CD4-positive, CD25-positive, alpha-beta regulatory T cell (primary cell): ENCODE results near the gene MAPK8IP3. TPM values are rescaled to one million over a fixed set of nuclear protein-coding genes. Genes with fewer than 3 reads are reported as not detected.

ENCODE experiments used
- ATAC-seq, 2 donors: fragments of 150-1000 bp; cut with Tn5 transposase; one replicate each; pipeline ENCODE4 v1.10.0; 2021; ENCODE audit warnings: low read depth in 2 of 2, moderate number of reproducible peaks in 2 of 2, moderate library complexity in 1 of 2
- DNase-seq, 3 donors: peaks; one replicate each; pipeline versions ENCODE4 v3.0.0 to v3.0.0-alpha.2; 2012 to 2022; ENCODE audit warnings: mixed read lengths in 1 of 3
- H3K27ac ChIP-seq: one replicate; pipeline ENCODE4 v1.7.0; 2013; ENCODE audit warnings: mild to moderate bottlenecking, low read length; ENCODE audit not compliant: insufficient read depth, poor library complexity, severe bottlenecking
- H3K27me3 ChIP-seq: one replicate; pipeline ENCODE4 v1.7.0; 2013; ENCODE audit warnings: low read length; ENCODE audit not compliant: control insufficient read depth, insufficient read depth
- H3K36me3 ChIP-seq: one replicate; pipeline ENCODE4 v1.7.0; 2013; ENCODE audit warnings: mild to moderate bottlenecking, low read length, moderate library complexity; ENCODE audit not compliant: control insufficient read depth, insufficient read depth
- H3K4me1 ChIP-seq: 2 replicates; pipeline ENCODE4 v1.7.0; 2013; ENCODE audit warnings: mild to moderate bottlenecking, low read length; ENCODE audit not compliant: insufficient read depth, control insufficient read depth, poor library complexity, severe bottlenecking
- H3K4me3 ChIP-seq: one replicate; pipeline ENCODE4 v1.7.0; 2013; ENCODE audit warnings: low read depth, mild to moderate bottlenecking, low read length, moderate library complexity
- H3K9me3 ChIP-seq, 2 experiments: 1 replicate in 1 of 2; 2 replicates in 1 of 2; pipeline ENCODE4 v1.7.0; 2013; ENCODE audit warnings: low read length in 2 of 2, mild to moderate bottlenecking in 1 of 2, moderate library complexity in 1 of 2; ENCODE audit not compliant: control insufficient read depth in 2 of 2
- H3K27ac Mint-ChIP-seq, 3 donors: one replicate each; pipeline ENCODE4 v1.8.0; 2020 to 2022; ENCODE audit warnings: mild to moderate bottlenecking in 3 of 3, mixed read lengths in 3 of 3, moderate library complexity in 2 of 3
- H3K27me3 Mint-ChIP-seq: one replicate; pipeline ENCODE4 v1.8.0; 2022; ENCODE audit warnings: mild to moderate bottlenecking, mixed read lengths
- H3K36me3 Mint-ChIP-seq: one replicate; pipeline ENCODE4 v1.8.0; 2020; ENCODE audit warnings: mixed read lengths
- H3K4me1 Mint-ChIP-seq, 4 donors: one replicate each; pipeline ENCODE4 v1.8.0; 2020 to 2022; ENCODE audit warnings: mixed read lengths in 4 of 4, mild to moderate bottlenecking in 1 of 4
- H3K4me3 Mint-ChIP-seq, 4 donors: one replicate each; pipeline ENCODE4 v1.8.0; 2020 to 2022; ENCODE audit warnings: mild to moderate bottlenecking in 4 of 4, mixed read lengths in 4 of 4, moderate library complexity in 3 of 4
- H3K9me3 Mint-ChIP-seq, 7 donors: one replicate each; pipeline ENCODE4 v1.8.0; 2020 to 2022; ENCODE audit warnings: mixed read lengths in 7 of 7, mild to moderate bottlenecking in 3 of 7, moderate library complexity in 2 of 7
- polyA plus RNA-seq, 4 donors: library from polyadenylated mRNA; unstranded; fragments of 300-500 nt; fragmentation: Illumina TruSeq; gene quantifications; one replicate each; pipeline ENCODE4 v1.2.3, GENCODE V29; 2021
- total RNA-seq: library from RNA; stranded (reverse); gene quantifications from one replicate; pipeline ENCODE4 v1.2.3, GENCODE V29; 2022

MAPK8IP3 gene
- total and polyA plus RNA-seq, 5 donors from 2014 or later, result 0.79 to 222 (median 1.4) TPM

GRCh38 chr16:1767116-1767994, 61.4 kb downstream of the MAPK8IP3 start:
- Histone ChIP-seq H3K36me3 (peaks cover 16% of the 10 kb centered on the region), H3K9me3 (no peaks in the 10 kb centered on the region), H3K27ac (no peak overlapping the region), H3K4me1 (peaks cover 22% of the 10 kb centered on the region), H3K4me3 (no peak overlapping the region), H3K27me3 (no peaks in the 10 kb centered on the region)
- H3K36me3 Mint-ChIP-seq, result peaks cover 3% of the 10 kb centered on the region
- H3K9me3 Mint-ChIP-seq, result no peaks in the 10 kb centered on the region
- H3K4me3 Mint-ChIP-seq, result peak overlapping the region in 1 of 4 donors; percentile 27
- no peak for DNase-seq
- H3K4me1 Mint-ChIP-seq, result peaks cover 0 to 10% (median 1%) of the 10 kb centered on the region in 4 donors
- no peaks in the 10 kb centered on the region for H3K27me3 Mint-ChIP-seq
- H3K27ac Mint-ChIP-seq, result no peak overlapping the region
- no peak for ATAC-seq

GRCh38 chr16:1768061-1768766, 62.2 kb downstream of the MAPK8IP3 start:
- peaks cover 16% of the 10 kb centered on the region for H3K36me3 ChIP-seq
- DNase-seq, result no peak
- Mint-ChIP-seq H3K36me3 (peaks cover 3% of the 10 kb centered on the region), H3K27ac (no peak overlapping the region), H3K4me1 (peaks cover 0 to 11% (median 1%) of the 10 kb centered on the region in 4 donors), H3K27me3 (no peaks in the 10 kb centered on the region), H3K4me3 (peak overlapping the region in 1 of 4 donors; percentile 31), H3K9me3 (no peaks in the 10 kb centered on the region)
- no peaks in the 10 kb centered on the region for H3K27me3 ChIP-seq
- no peak overlapping the region for H3K4me3 ChIP-seq
- no peak overlapping the region for H3K27ac ChIP-seq
- no peak for ATAC-seq
- H3K9me3 ChIP-seq, result no peaks in the 10 kb centered on the region
- H3K4me1 ChIP-seq, result peaks cover 25% of the 10 kb centered on the region

DNA sequence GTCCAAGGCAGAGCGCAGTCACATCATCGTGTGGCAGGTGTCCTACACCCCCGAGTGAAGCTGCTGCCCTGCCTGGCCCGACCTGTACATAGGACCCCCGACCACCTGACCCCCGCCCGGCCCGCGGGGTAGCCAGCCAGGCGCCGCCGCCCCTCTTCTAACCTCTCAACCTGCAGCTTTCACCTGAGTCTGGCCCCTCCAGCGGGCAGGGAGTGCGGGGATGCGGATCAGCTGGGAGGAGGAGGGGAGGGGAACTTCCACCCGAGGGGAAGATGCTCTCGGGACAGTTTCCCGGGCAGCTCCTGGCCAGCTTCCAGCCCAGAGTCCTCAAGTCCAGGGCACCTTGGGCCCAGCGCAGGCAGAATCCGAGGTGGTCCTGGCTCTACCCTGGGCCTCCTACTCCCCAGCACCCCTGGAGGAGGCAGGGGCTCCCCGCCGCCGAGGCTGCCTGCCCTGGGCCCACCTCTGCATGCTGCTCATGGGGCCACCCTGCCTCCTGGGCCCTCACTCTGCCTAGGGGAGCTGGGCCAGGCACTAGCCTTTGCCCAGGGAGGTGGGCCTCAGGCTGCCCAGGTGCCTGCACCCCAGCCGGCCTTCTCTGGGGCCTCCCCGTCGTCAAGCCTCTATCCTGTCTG, 62.9 kb downstream of the MAPK8IP3 start:
- H3K4me1 Mint-ChIP-seq, result peaks cover 0 to 13% (median 1%) of the 10 kb centered on the region in 4 donors
- DNase-seq (no peak), ATAC-seq (no peak)
- H3K27me3 ChIP-seq, result no peaks in the 10 kb centered on the region
- no peak overlapping the region for H3K4me3 ChIP-seq
- peak overlapping the region in 1 of 4 donors; percentile 39 for H3K4me3 Mint-ChIP-seq
- H3K27ac Mint-ChIP-seq, result no peak overlapping the region
- H3K9me3 ChIP-seq, result no peaks in the 10 kb centered on the region
- peaks cover 30% of the 10 kb centered on the region for H3K4me1 ChIP-seq
- no peak overlapping the region for H3K27ac ChIP-seq
- no peaks in the 10 kb centered on the region for H3K27me3 Mint-ChIP-seq
- H3K36me3 ChIP-seq, result peaks cover 16% of the 10 kb centered on the region
- no peaks in the 10 kb centered on the region for H3K9me3 Mint-ChIP-seq
- peaks cover 3% of the 10 kb centered on the region for H3K36me3 Mint-ChIP-seq

GRCh38 chr16:1769402-1770300, 63.7 kb downstream of the MAPK8IP3 start:
- Histone ChIP-seq H3K4me3 (no peak overlapping the region), H3K27ac (peak overlapping the region; percentile 69), H3K9me3 (no peaks in the 10 kb centered on the region), H3K4me1 (peaks cover 38% of the 10 kb centered on the region), H3K27me3 (no peaks in the 10 kb centered on the region), H3K36me3 (peaks cover 11% of the 10 kb centered on the region)
- ATAC-seq (no peak), DNase-seq (no peak)
- Mint-ChIP-seq H3K9me3 (no peaks in the 10 kb centered on the region), H3K4me3 (peak overlapping the region; percentile 77 to 86 (median 85)), H3K27ac (peak overlapping the region in 1 of 3 donors; percentile 52), H3K27me3 (no peaks in the 10 kb centered on the region), H3K4me1 (peaks cover 0 to 15% (median 1%) of the 10 kb centered on the region in 4 donors), H3K36me3 (peaks cover 3% of the 10 kb centered on the region)

DNA sequence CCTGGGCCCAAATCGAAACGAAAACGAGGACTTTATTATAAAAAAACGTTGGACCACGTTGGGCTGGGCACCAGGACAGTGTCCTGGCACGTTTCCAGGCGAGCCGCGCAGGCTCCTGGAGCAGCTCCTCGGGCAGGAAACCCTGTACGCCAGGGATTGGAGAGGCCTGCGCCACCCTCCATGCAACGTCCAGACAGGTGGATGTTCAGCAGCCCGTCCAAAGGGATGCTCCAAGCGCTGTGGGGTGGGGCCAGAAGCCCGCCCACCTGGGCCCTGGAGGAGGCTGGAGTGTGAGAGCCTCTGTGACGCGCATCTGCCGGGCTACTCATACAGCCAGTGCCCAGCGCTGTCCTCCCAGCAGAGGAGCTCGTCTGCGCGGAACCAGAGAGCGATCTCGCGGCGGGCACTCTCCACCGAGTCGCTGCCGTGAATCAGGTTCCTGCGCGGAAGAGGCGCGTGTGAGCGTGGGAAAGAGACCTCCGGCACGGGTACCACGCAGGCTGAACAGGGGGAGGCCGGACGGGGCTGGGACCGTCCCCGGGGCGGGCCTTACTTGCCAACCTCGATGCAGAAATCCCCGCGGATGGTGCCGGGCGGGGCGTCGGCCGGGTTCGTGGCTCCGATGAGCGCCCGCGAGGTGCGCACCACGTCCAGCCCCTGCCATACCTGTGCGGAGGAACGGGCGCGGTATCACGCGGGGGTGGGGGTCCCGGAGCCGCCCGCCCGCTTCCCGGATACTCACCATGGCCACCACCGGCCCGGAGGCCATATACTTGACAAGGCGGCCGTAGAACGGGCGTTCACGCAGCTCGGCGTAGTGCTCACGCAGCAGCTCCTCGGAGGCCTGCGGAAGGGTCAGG, 64.6 kb downstream of the MAPK8IP3 start:
- peak overlapping the region in 2 of 3 donors; percentile 52 to 71 for H3K27ac Mint-ChIP-seq
- H3K27ac ChIP-seq, result peak overlapping the region; percentile 69
- peaks cover 3% of the 10 kb centered on the region for H3K36me3 Mint-ChIP-seq
- peaks cover 46% of the 10 kb centered on the region for H3K4me1 ChIP-seq
- DNase-seq, result peak; percentile 20 to 32 (median 31)
- no peaks in the 10 kb centered on the region for H3K9me3 ChIP-seq
- H3K27me3 Mint-ChIP-seq, result no peaks in the 10 kb centered on the region
- H3K4me3 Mint-ChIP-seq, result peak overlapping the region; percentile 85 to 89 (median 86)
- H3K27me3 ChIP-seq, result no peaks in the 10 kb centered on the region
- peaks cover 7% of the 10 kb centered on the region for H3K36me3 ChIP-seq
- peak in 1 of 2 donors; percentile 4 for ATAC-seq
- no peaks in the 10 kb centered on the region for H3K9me3 Mint-ChIP-seq
- peaks cover 0 to 17% (median 1%) of the 10 kb centered on the region in 4 donors for H3K4me1 Mint-ChIP-seq
- H3K4me3 ChIP-seq, result no peak overlapping the region

- ATAC-seq (peak; percentile 56 to 58), DNase-seq (peak; percentile 64 to 76 (median 73))
- Histone ChIP-seq H3K4me3 (peak within 1 kb of the TSS; percentile 77), H3K4me1 (peaks cover 46% of the 10 kb centered on the region), H3K9me3 (no peaks in the 10 kb centered on the region), H3K27ac (peak within 1 kb of the TSS; percentile 85), H3K27me3 (no peaks in the 10 kb centered on the region), H3K36me3 (peaks cover 2% of the 10 kb centered on the region)
- Mint-ChIP-seq H3K4me1 (peaks cover 0 to 18% (median 1%) of the 10 kb centered on the region in 4 donors), H3K27me3 (no peaks in the 10 kb centered on the region), H3K27ac (peak within 1 kb of the TSS; percentile 85 to 97 (median 97)), H3K9me3 (no peaks in the 10 kb centered on the region), H3K36me3 (peaks cover 3% of the 10 kb centered on the region), H3K4me3 (peak within 1 kb of the TSS; percentile 89 to 98 (median 97))
Measured at GRCh38 chr16:1771188-1771863, 65.3 kb downstream of the MAPK8IP3 start, which contains the start of gene NME3. NME3 (minus strand) TSS chr16:1771543; CDS start chr16:1771534, 9 bp downstream.
